ENCODE data around the gene TYMP.
A peak's percentile ranks its signal among the peaks of the same experiment; 100 is the strongest.

The TYMP gene

DNA sequence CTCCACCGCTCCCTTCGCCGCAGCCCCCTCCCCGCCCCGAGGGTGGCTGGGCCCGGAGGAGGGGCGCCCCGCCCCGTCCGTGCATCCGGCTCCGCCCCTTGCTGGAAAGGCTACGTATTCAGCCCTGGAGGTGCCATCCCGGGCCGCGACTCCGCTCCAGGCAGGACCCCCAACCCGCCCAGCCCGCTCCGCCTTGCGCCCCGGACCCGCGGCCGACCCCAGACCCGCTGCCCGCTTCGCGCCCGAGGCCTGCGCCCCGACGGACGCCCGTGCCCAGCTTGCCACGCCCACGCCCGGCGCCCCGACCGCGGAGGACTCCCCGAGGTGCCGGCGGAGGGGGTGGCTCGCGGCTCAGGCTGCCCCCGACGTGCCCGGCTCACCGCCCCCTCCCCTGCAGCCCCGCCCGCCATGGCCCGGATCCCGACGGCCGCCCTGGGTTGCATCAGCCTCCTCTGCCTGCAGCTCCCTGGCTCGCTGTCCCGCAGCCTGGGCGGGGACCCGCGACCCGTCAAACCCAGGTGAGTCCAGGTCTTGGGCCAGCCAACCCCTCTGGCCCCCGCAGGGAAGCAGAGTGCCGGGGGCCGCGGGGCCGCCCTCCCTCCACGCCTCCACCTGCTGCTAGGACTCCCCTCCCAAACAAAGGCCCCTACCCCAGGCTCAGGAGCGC is 48.2 kb downstream of the TYMP start, which contains the start of gene ADM2:
Gene ADM2, plus strand, starts transcription at position 104 of the 667 bp plus-strand sequence. Its CDS starts 305 bp downstream, at position 409.
- no peaks in the 10 kb centered on the region for H3K9me3 ChIP-seq (ENCODE audit: control insufficient read depth, insufficient read depth, low read depth, low read length)
- H3K36me3 ChIP-seq (ENCODE audit: control insufficient read depth in 2 of 2, insufficient read depth in 1 of 2, low read length in 2 of 2), result no peaks in the 10 kb centered on the region
- H3K27ac ChIP-seq (ENCODE audit: extremely low read depth, low read depth, low read length), result peak within 1 kb of the TSS; percentile 49; the same call in 1 of the 2 replicates
- H3K4me3 ChIP-seq (ENCODE audit: low read depth, low read length), result no peak within 1 kb of the TSS
- POLR2A ChIA-PET, result no interaction called here
- CTCF ChIA-PET, result interaction anchor here (1.2 kb wide), 1 partner anchor 16 kb away, joined by 5 read pairs; no protein-coding TSS in a partner anchor
- H3K4me1 ChIP-seq (ENCODE audit: control insufficient read depth, insufficient read depth, low read length), result no peaks in the 10 kb centered on the region
- TF ChIP-seq FEZF1 (tag by site-specific recombination; IDR thresholded peaks at IDR 0.05) (no peak), KLF1 (tag by site-specific recombination; IDR thresholded peaks at IDR 0.05) (peak; percentile 37)

- TF ChIP-seq GLI4 (tag by site-specific recombination; IDR thresholded peaks at IDR 0.05), result no peak
- no peak for TF ChIP-seq ZNF510 (tag by site-specific recombination; IDR thresholded peaks at IDR 0.05; ENCODE audit: insufficient replicate concordance)
- TF ChIP-seq ZNF585B (tag by site-specific recombination; IDR thresholded peaks at IDR 0.05), result no peak
- no peak for TF ChIP-seq ZNF626 (tag by site-specific recombination; IDR thresholded peaks at IDR 0.05)
- TF ChIP-seq ZNF155 (tag by site-specific recombination; IDR thresholded peaks at IDR 0.05), result no peak
- H3K27ac ChIP-seq (ENCODE audit: extremely low read depth, low read depth, low read length), result no peak overlapping the region
- H3K9me3 ChIP-seq (ENCODE audit: control insufficient read depth, insufficient read depth, low read depth, low read length), result no peaks in the 10 kb centered on the region
- ChIA-PET POLR2A (no interaction called here), CTCF (interaction anchor here (1.2 kb wide), 1 partner anchor 17 kb away, joined by 5 read pairs; no protein-coding TSS in a partner anchor)
- no peaks in the 10 kb centered on the region for H3K36me3 ChIP-seq (ENCODE audit: control insufficient read depth in 2 of 2, insufficient read depth in 1 of 2, low read length in 2 of 2)
- H3K4me1 ChIP-seq (ENCODE audit: control insufficient read depth, insufficient read depth, low read length), result no peaks in the 10 kb centered on the region
- no peak overlapping the region for H3K4me3 ChIP-seq (ENCODE audit: low read depth, low read length)
These were observed 48.8 kb downstream of the TYMP start for GRCh38 chr22:50481045-50481439.

GRCh38 chr22:50479721-50480120 is 50.1 kb downstream of the TYMP start:
- POLR2A ChIA-PET, result interaction anchor here (0.5 to 1.1 kb wide), 3 partner anchors 9 to 113 kb away, joined by 3 to 5 read pairs (median 4); no protein-coding TSS in a partner anchor
- Histone ChIP-seq H3K4me3 (ENCODE audit: low read depth, low read length) (no peak overlapping the region), H3K27ac (ENCODE audit: extremely low read depth, low read depth, low read length) (no peak overlapping the region), H3K36me3 (ENCODE audit: control insufficient read depth in 2 of 2, insufficient read depth in 1 of 2, low read length in 2 of 2) (no peaks in the 10 kb centered on the region), H3K9me3 (ENCODE audit: control insufficient read depth, insufficient read depth, low read depth, low read length) (no peaks in the 10 kb centered on the region), H3K4me1 (ENCODE audit: control insufficient read depth, insufficient read depth, low read length) (peaks cover 4% of the 10 kb centered on the region; the same call in 1 of the 2 replicates)
- peak; percentile 67 for TF ChIP-seq ZIC2 (tag by site-specific recombination; IDR thresholded peaks at IDR 0.05)
- no peak for TF ChIP-seq ZNF791 (tag by site-specific recombination; IDR thresholded peaks at IDR 0.05)
- no peak for TF ChIP-seq ZNF600 (tag by site-specific recombination; IDR thresholded peaks at IDR 0.05)
- no peak for TF ChIP-seq ZNF266 (tag by site-specific recombination; IDR thresholded peaks at IDR 0.05; ENCODE audit: low read depth)
- no peak for TF ChIP-seq PRDM1 (tag by site-specific recombination; IDR thresholded peaks at IDR 0.05)
- no peak for TF ChIP-seq BCL11B (tag by site-specific recombination; IDR thresholded peaks at IDR 0.05; ENCODE audit: low read depth)
- TF ChIP-seq, protein P1, sequence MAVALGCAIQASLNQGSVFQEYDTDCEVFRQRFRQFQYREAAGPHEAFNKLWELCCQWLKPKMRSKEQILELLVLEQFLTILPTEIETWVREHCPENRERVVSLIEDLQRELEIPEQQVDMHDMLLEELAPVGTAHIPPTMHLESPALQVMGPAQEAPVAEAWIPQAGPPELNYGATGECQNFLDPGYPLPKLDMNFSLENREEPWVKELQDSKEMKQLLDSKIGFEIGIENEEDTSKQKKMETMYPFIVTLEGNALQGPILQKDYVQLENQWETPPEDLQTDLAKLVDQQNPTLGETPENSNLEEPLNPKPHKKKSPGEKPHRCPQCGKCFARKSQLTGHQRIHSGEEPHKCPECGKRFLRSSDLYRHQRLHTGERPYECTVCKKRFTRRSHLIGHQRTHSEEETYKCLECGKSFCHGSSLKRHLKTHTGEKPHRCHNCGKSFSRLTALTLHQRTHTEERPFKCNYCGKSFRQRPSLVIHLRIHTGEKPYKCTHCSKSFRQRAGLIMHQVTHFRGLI (tag by site-specific recombination; IDR thresholded peaks at IDR 0.05), result no peak
- CTCF ChIA-PET, result interaction anchor here (0.7 to 2.4 kb wide), 3 partner anchors 18 to 203 kb away, joined by 3 to 12 read pairs (median 4); partner anchors contain the start of gene SCO2

GRCh38 chr22:50477923-50478322 is 51.9 kb downstream of the TYMP start:
- no peak for TF ChIP-seq ZNF19 (tag by site-specific recombination; IDR thresholded peaks at IDR 0.05; ENCODE audit: low read depth)
- TF ChIP-seq, protein P1 (tag by site-specific recombination; IDR thresholded peaks at IDR 0.05), result no peak
- TF ChIP-seq ZSCAN16 (tag by site-specific recombination; IDR thresholded peaks at IDR 0.05), result no peak
- TF ChIP-seq ZNF48 (tag by site-specific recombination; IDR thresholded peaks at IDR 0.05), result no peak
- TF ChIP-seq SP2 (tag by site-specific recombination; IDR thresholded peaks at IDR 0.05), result 0 out of 2 replicates have a peak, but pooled peaks have one; percentile 9
- no peak for TF ChIP-seq EGR2 (tag by site-specific recombination; IDR thresholded peaks at IDR 0.05; ENCODE audit: low read depth)
- TF ChIP-seq ZNF335 (tag by site-specific recombination; conservative IDR thresholded peaks at IDR 0.05), result 0 out of 2 replicates have a peak, but pooled peaks have one; percentile 22
- peaks cover 2 to 8% of the 10 kb centered on the region in 2 experiments; a peak in 2 of 3 replicates for H3K36me3 ChIP-seq (ENCODE audit: control insufficient read depth in 2 of 2, insufficient read depth in 1 of 2, low read length in 2 of 2)
- no peak overlapping the region for H3K4me3 ChIP-seq (ENCODE audit: low read depth, low read length)
- POLR2A ChIA-PET, result no interaction called here
- peaks cover 11% of the 10 kb centered on the region for H3K4me1 ChIP-seq (ENCODE audit: control insufficient read depth, insufficient read depth, low read length)
- H3K9me3 ChIP-seq (ENCODE audit: control insufficient read depth, insufficient read depth, low read depth, low read length), result no peaks in the 10 kb centered on the region
- CTCF ChIA-PET, result interaction anchor here (2.4 kb wide), 1 partner anchor 20 kb away, joined by 12 read pairs; no protein-coding TSS in a partner anchor
- H3K27ac ChIP-seq (ENCODE audit: extremely low read depth, low read depth, low read length), result no peak overlapping the region
